Neural progenitor cell (in vitro differentiated cells): ENCODE data around the gene EPHB2.

Experiments
- EZH2phosphoT487 ChIP-seq: fragments of 200-600 bp; sonication (generic); IDR thresholded peaks from 2 replicates; pipeline ENCODE4 v1.6.1; 2017; ENCODE audit warnings: antibody characterized with exemption
- TF ChIP-seq, protein P1 (sequence below): fragments of 200-600 bp; sonication (generic); IDR thresholded peaks from 2 replicates; pipeline ENCODE4 v1.5.1; 2017; ENCODE audit warnings: antibody characterized with exemption, mild to moderate bottlenecking

DNA sequence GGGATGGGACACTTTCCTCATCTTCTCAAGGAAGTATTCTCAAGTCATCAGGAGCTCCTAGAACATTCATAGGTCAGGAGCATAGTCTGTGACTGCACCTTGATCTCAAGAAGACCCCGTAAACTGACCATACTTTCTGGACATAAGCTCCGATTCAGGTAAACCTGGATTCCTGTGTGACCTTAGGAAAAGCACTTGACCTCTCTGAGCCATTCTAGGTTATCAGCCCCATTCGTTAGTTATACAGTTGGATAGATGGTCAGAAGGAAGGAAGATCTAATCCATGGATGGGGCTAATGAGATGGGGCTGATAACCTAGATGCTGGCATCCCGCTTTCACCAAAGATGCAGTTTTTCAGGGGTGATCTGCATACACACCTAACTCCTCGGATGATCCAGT, 114.3 kb downstream of the EPHB2 start:
- TF ChIP-seq, protein P1, sequence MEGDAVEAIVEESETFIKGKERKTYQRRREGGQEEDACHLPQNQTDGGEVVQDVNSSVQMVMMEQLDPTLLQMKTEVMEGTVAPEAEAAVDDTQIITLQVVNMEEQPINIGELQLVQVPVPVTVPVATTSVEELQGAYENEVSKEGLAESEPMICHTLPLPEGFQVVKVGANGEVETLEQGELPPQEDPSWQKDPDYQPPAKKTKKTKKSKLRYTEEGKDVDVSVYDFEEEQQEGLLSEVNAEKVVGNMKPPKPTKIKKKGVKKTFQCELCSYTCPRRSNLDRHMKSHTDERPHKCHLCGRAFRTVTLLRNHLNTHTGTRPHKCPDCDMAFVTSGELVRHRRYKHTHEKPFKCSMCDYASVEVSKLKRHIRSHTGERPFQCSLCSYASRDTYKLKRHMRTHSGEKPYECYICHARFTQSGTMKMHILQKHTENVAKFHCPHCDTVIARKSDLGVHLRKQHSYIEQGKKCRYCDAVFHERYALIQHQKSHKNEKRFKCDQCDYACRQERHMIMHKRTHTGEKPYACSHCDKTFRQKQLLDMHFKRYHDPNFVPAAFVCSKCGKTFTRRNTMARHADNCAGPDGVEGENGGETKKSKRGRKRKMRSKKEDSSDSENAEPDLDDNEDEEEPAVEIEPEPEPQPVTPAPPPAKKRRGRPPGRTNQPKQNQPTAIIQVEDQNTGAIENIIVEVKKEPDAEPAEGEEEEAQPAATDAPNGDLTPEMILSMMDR: no peak
- TF ChIP-seq EZH2phosphoT487: no peak
